ENCODE measurements around the gene SELP. TPM values are rescaled to one million over a fixed set of nuclear protein-coding genes. Genes with fewer than 3 reads are reported as not detected.

The SELP gene
- polyA plus RNA-seq = 0.09 TPM in 1 of 3 replicates, not detected in the others
- polyA plus RNA-seq (2011; ENCODE audit: low read depth) = not detected
- not detected in 2 replicates for polyA plus RNA-seq (2011; cell fraction: cytosol; rRNA removed)
- not detected in 2 replicates for polyA plus RNA-seq (2011; cell fraction: nucleus; rRNA removed)
- not detected in 2 replicates for polyA plus RNA-seq (2012; ENCODE audit: low replicate concordance)
- polyA minus RNA-seq = not detected in 3 replicates
- not detected for polyA minus RNA-seq (2011; cell fraction: cytosol; rRNA and poly(A)+ RNA removed)
- not detected in 2 replicates for polyA minus RNA-seq (2011; cell fraction: nucleus; rRNA and poly(A)+ RNA removed)

GRCh38 chr1:169630006-169630405 is at the start of gene SELP:
Gene SELP, minus strand, starts transcription at chr1:169630124. Its CDS starts 50 bp downstream, at chr1:169630074.
- Histone ChIP-seq H3K4me1 (ENCODE audit: control insufficient read depth, extremely low read depth, insufficient read depth, low read length) (no peaks in the 10 kb centered on the region), H3K9ac (ENCODE audit: control insufficient read depth, extremely low read depth, insufficient read depth, low read length) (no peak within 1 kb of the TSS), H3K4me3 (ENCODE audit: control insufficient read depth in 2 of 3, extremely low read depth in 1 of 3, insufficient read depth in 2 of 3, low read depth in 1 of 3, low read length in 3 of 3) (no peak within 1 kb of the TSS), H2AFZ (ENCODE audit: control insufficient read depth, low read length) (no peak within 1 kb of the TSS), H3K27me3 (ENCODE audit: control insufficient read depth, extremely low read depth, insufficient read depth, low read length) (no peaks in the 10 kb centered on the region), H3K9me1 (ENCODE audit: control insufficient read depth, extremely low read depth, insufficient read depth, low read length) (no peaks in the 10 kb centered on the region), H4K20me1 (ENCODE audit: control insufficient read depth, extremely low read depth, insufficient read depth, low read length) (no peaks in the 10 kb centered on the region), H3K36me3 (ENCODE audit: control insufficient read depth in 2 of 2, extremely low read depth in 1 of 2, insufficient read depth in 2 of 2, low read length in 2 of 2) (no peaks in the 10 kb centered on the region), H3K79me2 (ENCODE audit: control insufficient read depth, insufficient read depth, low read length) (no peaks in the 10 kb centered on the region), H3K9me3 (ENCODE audit: control insufficient read depth, low read depth, low read length) (no peaks in the 10 kb centered on the region), H3K4me2 (ENCODE audit: control insufficient read depth, extremely low read depth, insufficient read depth, low read depth, low read length) (no peak within 1 kb of the TSS), H3K27ac (ENCODE audit: control insufficient read depth, insufficient read depth, low read length) (no peak within 1 kb of the TSS)
- dilution Hi-C loops (cut with MboI; ENCODE audit: extremely low pct_ligation_motif_present, low sequenced_read_pairs) = no loop called here
- FAIRE-seq (no peak), DNase-seq (ENCODE audit: low read depth, low spot score) (no peak)
- TF ChIP-seq CTCF (optimal IDR thresholded peaks at IDR 0.05 in 1 of 3, IDR thresholded peaks at IDR 0.05 in 1 of 3, conservative IDR thresholded peaks at IDR 0.05 in 1 of 3; ENCODE audit: extremely low read depth in 1 of 3, insufficient read depth in 2 of 3, low read length in 3 of 3) (no peak), EZH2 (IDR thresholded peaks at IDR 0.05; ENCODE audit: low read length) (no peak)

- DNase-seq (ENCODE audit: low read depth, low spot score) = no peak
- no peaks in the 10 kb centered on the region for H4K20me1 ChIP-seq (ENCODE audit: control insufficient read depth, extremely low read depth, insufficient read depth, low read length)
- dilution Hi-C loops (cut with MboI; ENCODE audit: extremely low pct_ligation_motif_present, low sequenced_read_pairs) = no loop called here
- no peaks in the 10 kb centered on the region for H3K27me3 ChIP-seq (ENCODE audit: control insufficient read depth, extremely low read depth, insufficient read depth, low read length)
- no peak overlapping the region for H3K27ac ChIP-seq (ENCODE audit: control insufficient read depth, insufficient read depth, low read length)
- no peak overlapping the region for H3K9ac ChIP-seq (ENCODE audit: control insufficient read depth, extremely low read depth, insufficient read depth, low read length)
- no peak for TF ChIP-seq CTCF (optimal IDR thresholded peaks at IDR 0.05 in 1 of 3, IDR thresholded peaks at IDR 0.05 in 1 of 3, conservative IDR thresholded peaks at IDR 0.05 in 1 of 3; ENCODE audit: extremely low read depth in 1 of 3, insufficient read depth in 2 of 3, low read length in 3 of 3)
- TF ChIP-seq EZH2 (IDR thresholded peaks at IDR 0.05; ENCODE audit: low read length) = no peak
- no peaks in the 10 kb centered on the region for H3K4me1 ChIP-seq (ENCODE audit: control insufficient read depth, extremely low read depth, insufficient read depth, low read length)
- no peaks in the 10 kb centered on the region for H3K36me3 ChIP-seq (ENCODE audit: control insufficient read depth in 2 of 2, extremely low read depth in 1 of 2, insufficient read depth in 2 of 2, low read length in 2 of 2)
- H3K9me3 ChIP-seq (ENCODE audit: control insufficient read depth, low read depth, low read length) = no peaks in the 10 kb centered on the region
- H3K4me3 ChIP-seq (ENCODE audit: control insufficient read depth in 2 of 3, extremely low read depth in 1 of 3, insufficient read depth in 2 of 3, low read depth in 1 of 3, low read length in 3 of 3) = no peak overlapping the region
- no peaks in the 10 kb centered on the region for H3K79me2 ChIP-seq (ENCODE audit: control insufficient read depth, insufficient read depth, low read length)
- FAIRE-seq = no peak
- no peak overlapping the region for H3K4me2 ChIP-seq (ENCODE audit: control insufficient read depth, extremely low read depth, insufficient read depth, low read depth, low read length)
- H3K9me1 ChIP-seq (ENCODE audit: control insufficient read depth, extremely low read depth, insufficient read depth, low read length) = no peaks in the 10 kb centered on the region
- no peak overlapping the region for H2AFZ ChIP-seq (ENCODE audit: control insufficient read depth, low read length)
Measured at GRCh38 chr1:169679692-169680091, 49.8 kb upstream of the SELP start.
